ENCODE measurements around the gene NCKAP5.

Gene NCKAP5

GRCh38 chr2:133530645-133531044, 37.6 kb downstream of the NCKAP5 start:
- in situ Hi-C loops (cut with HindIII; ENCODE audit: low pct_ligation_motif_present, low sequenced_read_pairs), result no loop called here
- no peaks in the 10 kb centered on the region for H3K36me3 ChIP-seq (replicated peaks)
- H3K27ac ChIP-seq, result no peak overlapping the region
- no peak for TF ChIP-seq CTCF (IDR thresholded peaks at IDR 0.05; ENCODE audit: low read depth, low read length, missing control alignments)
- DNase-seq, result no peak
- H3K27me3 ChIP-seq (replicated peaks), result no peaks in the 10 kb centered on the region
- H3K4me3 ChIP-seq (ENCODE audit: low read depth, low read length), result no peak overlapping the region

- Histone ChIP-seq H3K27ac (no peak overlapping the region), H3K27me3 (replicated peaks) (no peaks in the 10 kb centered on the region), H3K4me3 (ENCODE audit: low read depth, low read length) (no peak overlapping the region), H3K36me3 (replicated peaks) (no peaks in the 10 kb centered on the region)
- in situ Hi-C loops (cut with HindIII; ENCODE audit: low pct_ligation_motif_present, low sequenced_read_pairs), result no loop called here
- no peak for TF ChIP-seq CTCF (IDR thresholded peaks at IDR 0.05; ENCODE audit: low read depth, low read length, missing control alignments)
- DNase-seq, result no peak
These were observed 41.5 kb downstream of the NCKAP5 start for GRCh38 chr2:133526530-133527300.

GRCh38 chr2:133525613-133526529, 42.4 kb downstream of the NCKAP5 start:
- Histone ChIP-seq H3K4me3 (ENCODE audit: low read depth, low read length) (no peak overlapping the region), H3K27ac (no peak overlapping the region), H3K36me3 (replicated peaks) (no peaks in the 10 kb centered on the region), H3K27me3 (replicated peaks) (no peaks in the 10 kb centered on the region)
- in situ Hi-C loops (cut with HindIII; ENCODE audit: low pct_ligation_motif_present, low sequenced_read_pairs), result no loop called here
- TF ChIP-seq CTCF (IDR thresholded peaks at IDR 0.05; ENCODE audit: low read depth, low read length, missing control alignments), result no peak
- no peak for DNase-seq

GRCh38 chr2:133525090-133525489, 43.2 kb downstream of the NCKAP5 start:
- in situ Hi-C loops (cut with HindIII; ENCODE audit: low pct_ligation_motif_present, low sequenced_read_pairs), result no loop called here
- H3K27ac ChIP-seq, result no peak overlapping the region
- no peak for TF ChIP-seq CTCF (IDR thresholded peaks at IDR 0.05; ENCODE audit: low read depth, low read length, missing control alignments)
- H3K36me3 ChIP-seq (replicated peaks), result no peaks in the 10 kb centered on the region
- H3K4me3 ChIP-seq (ENCODE audit: low read depth, low read length), result no peak overlapping the region
- H3K27me3 ChIP-seq (replicated peaks), result no peaks in the 10 kb centered on the region
- no peak for DNase-seq

GRCh38 chr2:133523406-133523805, 44.9 kb downstream of the NCKAP5 start:
- Histone ChIP-seq H3K27ac (no peak overlapping the region), H3K4me3 (ENCODE audit: low read depth, low read length) (no peak overlapping the region), H3K36me3 (replicated peaks) (no peaks in the 10 kb centered on the region), H3K27me3 (replicated peaks) (no peaks in the 10 kb centered on the region)
- no peak for TF ChIP-seq CTCF (IDR thresholded peaks at IDR 0.05; ENCODE audit: low read depth, low read length, missing control alignments)
- DNase-seq, result no peak
- in situ Hi-C loops (cut with HindIII; ENCODE audit: low pct_ligation_motif_present, low sequenced_read_pairs), result no loop called here

Data from brain microvascular endothelial cell (primary cell).